Neural progenitor cell (in vitro differentiated cells): ENCODE data around the gene BAHD1. TPM values are rescaled to one million over a fixed set of nuclear protein-coding genes. Genes with fewer than 3 reads are reported as not detected.

ENCODE experiments used
- DNase-seq: peaks from one replicate; pipeline ENCODE4 v3.0.0-alpha.2; 2016; ENCODE audit warnings: low spot score
- H2AFZ ChIP-seq: fragments of 200-600 bp; sonication (generic); replicated peaks from 2 replicates; pipeline ENCODE4 v1.6.1; 2016; ENCODE audit warnings: antibody characterized with exemption
- H3F3A ChIP-seq: fragments of 200-600 bp; sonication (generic); 2 replicates; pipeline ENCODE4 v1.6.1; 2016; ENCODE audit warnings: antibody characterized with exemption, low read depth
- H3K27ac ChIP-seq: fragments of 200-600 bp; sonication (generic); 2 replicates; pipeline ENCODE4 v1.5.1; 2016; ENCODE audit warnings: mild to moderate bottlenecking
- H3K27me3 ChIP-seq: fragments of 200-600 bp; sonication (generic); 2 replicates; pipeline ENCODE4 v1.6.1; 2016; ENCODE audit warnings: mild to moderate bottlenecking, moderate library complexity
- H3K36me3 ChIP-seq: fragments of 200-600 bp; sonication (generic); 2 replicates; pipeline ENCODE4 v1.5.1; 2016
- H3K4me1 ChIP-seq: fragments of 200-600 bp; sonication (generic); 2 replicates; pipeline ENCODE4 v1.6.1; 2016; ENCODE audit warnings: mixed run types
- H3K4me2 ChIP-seq: fragments of 200-600 bp; sonication (generic); 2 replicates; pipeline ENCODE4 v1.6.1; 2016
- H3K4me3 ChIP-seq: fragments of 200-600 bp; sonication (generic); 2 replicates; pipeline ENCODE4 v1.5.1; 2016
- H3K79me2 ChIP-seq: fragments of 200-600 bp; sonication (generic); 2 replicates; pipeline ENCODE4 v1.6.1; 2016; ENCODE audit warnings: low read depth
- H3K9ac ChIP-seq: fragments of 200-600 bp; sonication (generic); 2 replicates; pipeline ENCODE4 v1.6.1; 2016
- H3K9me3 ChIP-seq: fragments of 200-600 bp; sonication (generic); 2 replicates; pipeline ENCODE4 v1.5.1; 2016; ENCODE audit warnings: low read depth
- H4K20me1 ChIP-seq: fragments of 200-600 bp; sonication (generic); 2 replicates; pipeline ENCODE4 v1.6.1; 2016; ENCODE audit warnings: low read depth
- H3K27ac Mint-ChIP-seq: 3 replicates; pipeline ENCODE4 v1.8.0; 2021; ENCODE audit warnings: mixed read lengths
- H3K27me3 Mint-ChIP-seq: 2 replicates; pipeline ENCODE4 v1.8.0; 2022; ENCODE audit warnings: low read depth, mild to moderate bottlenecking, inconsistent platforms, moderate library complexity, mixed read lengths; ENCODE audit not compliant: insufficient read depth
- H3K36me3 Mint-ChIP-seq: 3 replicates; pipeline ENCODE4 v1.8.0; 2021; ENCODE audit warnings: mixed read lengths
- H3K4me1 Mint-ChIP-seq: 3 replicates; pipeline ENCODE4 v1.8.0; 2021; ENCODE audit warnings: mixed read lengths
- H3K4me3 Mint-ChIP-seq: 3 replicates; pipeline ENCODE4 v1.8.0; 2021; ENCODE audit warnings: mild to moderate bottlenecking, moderate library complexity, mixed read lengths
- H3K9me3 Mint-ChIP-seq: 3 replicates; pipeline ENCODE4 v1.8.0; 2020; ENCODE audit warnings: mixed read lengths
- EZH2 ChIP-seq: fragments of 200-600 bp; sonication (generic); IDR thresholded peaks from 2 replicates; pipeline ENCODE4 v1.6.1; 2017; ENCODE audit warnings: antibody characterized with exemption, mild to moderate bottlenecking, moderate library complexity
- EZH2phosphoT487 ChIP-seq: fragments of 200-600 bp; sonication (generic); IDR thresholded peaks from 2 replicates; pipeline ENCODE4 v1.6.1; 2017; ENCODE audit warnings: antibody characterized with exemption
- total RNA-seq: library from RNA; depleted of rRNA; stranded (reverse); fragments of >200 nt; gene quantifications from 2 replicates; pipeline ENCODE4 v1.2.3, GENCODE V29; 2015; ENCODE audit warnings: low replicate concordance
- TF ChIP-seq, protein P1 (sequence below): fragments of 200-600 bp; sonication (generic); IDR thresholded peaks from 2 replicates; pipeline ENCODE4 v1.5.1; 2017; ENCODE audit warnings: antibody characterized with exemption, mild to moderate bottlenecking

Gene BAHD1
- total RNA-seq, 1 donor from 2014 or later, result 5.8 TPM

DNA sequence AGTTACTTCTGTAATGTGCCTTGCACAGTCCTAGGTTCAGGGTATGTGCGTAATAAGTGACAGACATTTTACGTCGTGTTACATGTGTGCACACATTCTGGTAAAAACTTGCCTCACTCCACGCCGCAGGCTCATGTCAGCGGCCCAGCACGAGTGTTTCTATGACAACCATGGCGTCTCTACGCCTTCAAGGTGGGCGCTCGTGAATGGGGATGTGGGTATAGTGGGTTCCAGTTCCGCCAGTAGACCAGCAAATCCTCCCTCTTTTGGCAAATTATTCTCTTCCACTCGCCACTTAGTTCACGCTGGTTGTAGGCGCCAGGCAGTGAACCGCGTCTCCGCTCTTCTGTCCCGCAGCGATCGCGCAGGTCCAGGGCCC lies 70.3 kb downstream of the BAHD1 start:
- H3K4me1 Mint-ChIP-seq, result peaks cover 24% of the 10 kb centered on the region
- no peaks in the 10 kb centered on the region for H3K9me3 ChIP-seq
- H3K4me3 ChIP-seq, result peak overlapping the region; percentile 51
- peak overlapping the region; percentile 94 for H3K4me2 ChIP-seq
- H3K4me3 Mint-ChIP-seq, result peak overlapping the region; percentile 86
- no peak overlapping the region for H3K9ac ChIP-seq
- peaks cover 10% of the 10 kb centered on the region for H3F3A ChIP-seq
- TF ChIP-seq, protein P1, sequence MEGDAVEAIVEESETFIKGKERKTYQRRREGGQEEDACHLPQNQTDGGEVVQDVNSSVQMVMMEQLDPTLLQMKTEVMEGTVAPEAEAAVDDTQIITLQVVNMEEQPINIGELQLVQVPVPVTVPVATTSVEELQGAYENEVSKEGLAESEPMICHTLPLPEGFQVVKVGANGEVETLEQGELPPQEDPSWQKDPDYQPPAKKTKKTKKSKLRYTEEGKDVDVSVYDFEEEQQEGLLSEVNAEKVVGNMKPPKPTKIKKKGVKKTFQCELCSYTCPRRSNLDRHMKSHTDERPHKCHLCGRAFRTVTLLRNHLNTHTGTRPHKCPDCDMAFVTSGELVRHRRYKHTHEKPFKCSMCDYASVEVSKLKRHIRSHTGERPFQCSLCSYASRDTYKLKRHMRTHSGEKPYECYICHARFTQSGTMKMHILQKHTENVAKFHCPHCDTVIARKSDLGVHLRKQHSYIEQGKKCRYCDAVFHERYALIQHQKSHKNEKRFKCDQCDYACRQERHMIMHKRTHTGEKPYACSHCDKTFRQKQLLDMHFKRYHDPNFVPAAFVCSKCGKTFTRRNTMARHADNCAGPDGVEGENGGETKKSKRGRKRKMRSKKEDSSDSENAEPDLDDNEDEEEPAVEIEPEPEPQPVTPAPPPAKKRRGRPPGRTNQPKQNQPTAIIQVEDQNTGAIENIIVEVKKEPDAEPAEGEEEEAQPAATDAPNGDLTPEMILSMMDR, result no peak
- no peak for TF ChIP-seq EZH2
- TF ChIP-seq EZH2phosphoT487, result no peak
- H3K9me3 Mint-ChIP-seq, result no peaks in the 10 kb centered on the region
- no peak overlapping the region for H3K27ac Mint-ChIP-seq
- no peaks in the 10 kb centered on the region for H3K79me2 ChIP-seq
- H3K4me1 ChIP-seq, result peaks cover 3% of the 10 kb centered on the region
- H3K27me3 ChIP-seq, result peaks cover 92% of the 10 kb centered on the region
- peaks cover 30% of the 10 kb centered on the region for H3K27me3 Mint-ChIP-seq
- no peak overlapping the region for H2AFZ ChIP-seq
- H3K27ac ChIP-seq, result no peak overlapping the region
- peaks cover 11% of the 10 kb centered on the region for H4K20me1 ChIP-seq
- H3K36me3 ChIP-seq, result no peaks in the 10 kb centered on the region
- H3K36me3 Mint-ChIP-seq, result no peaks in the 10 kb centered on the region
- no peak for DNase-seq

DNA sequence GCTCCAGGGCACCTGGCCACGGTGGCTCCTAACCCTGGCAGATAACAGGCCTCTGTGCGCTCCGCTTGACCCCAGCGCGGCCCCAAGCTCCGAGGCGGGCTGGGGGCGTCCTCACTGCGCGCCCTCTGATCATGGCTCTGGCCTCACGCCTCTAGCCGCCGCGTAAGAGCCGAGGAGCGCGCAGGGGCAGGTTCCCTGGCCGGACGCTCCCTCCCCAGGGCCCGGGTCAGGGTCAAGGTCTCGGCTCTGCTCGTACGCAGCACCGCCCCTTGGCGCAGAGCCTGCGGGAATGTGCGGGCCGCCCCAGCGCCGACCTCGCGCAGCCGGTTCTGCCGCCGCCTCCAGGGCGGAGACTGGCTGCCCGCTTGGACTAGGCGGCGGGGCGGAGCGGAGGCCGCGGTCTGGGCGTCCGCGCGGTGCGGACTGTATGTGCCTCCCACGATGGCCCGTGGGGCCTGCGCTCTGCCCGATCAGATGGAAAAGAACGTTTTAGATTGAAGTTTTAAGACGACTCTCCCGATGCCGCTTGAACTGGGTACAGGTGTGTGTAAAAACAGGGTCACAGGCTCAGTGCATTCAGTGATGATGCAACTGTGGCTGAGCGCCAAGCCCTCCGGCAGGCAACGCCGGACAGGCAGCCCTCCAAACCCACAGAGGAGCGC lies 70.8 kb downstream of the BAHD1 start:
- H3K79me2 ChIP-seq, result no peaks in the 10 kb centered on the region
- Mint-ChIP-seq H3K4me3 (peak overlapping the region; percentile 86), H3K36me3 (no peaks in the 10 kb centered on the region), H3K4me1 (peaks cover 21% of the 10 kb centered on the region), H3K27ac (no peak overlapping the region), H3K27me3 (peaks cover 30% of the 10 kb centered on the region), H3K9me3 (no peaks in the 10 kb centered on the region)
- peak overlapping the region; percentile 51 for H3K4me3 ChIP-seq
- H3K4me2 ChIP-seq, result peak overlapping the region; percentile 94
- no peaks in the 10 kb centered on the region for H3K9me3 ChIP-seq
- H2AFZ ChIP-seq, result peak overlapping the region; percentile 90
- peaks cover 11% of the 10 kb centered on the region for H4K20me1 ChIP-seq
- H3K27me3 ChIP-seq, result peaks cover 87% of the 10 kb centered on the region
- H3K9ac ChIP-seq, result no peak overlapping the region
- no peaks in the 10 kb centered on the region for H3K36me3 ChIP-seq
- H3K4me1 ChIP-seq, result peaks cover 3% of the 10 kb centered on the region
- peaks cover 10% of the 10 kb centered on the region for H3F3A ChIP-seq
- no peak overlapping the region for H3K27ac ChIP-seq
- TF ChIP-seq EZH2 (peak; percentile 82), EZH2phosphoT487 (peak; percentile 68)
- TF ChIP-seq, protein P1, result no peak
- DNase-seq, result peak; percentile 73

DNA sequence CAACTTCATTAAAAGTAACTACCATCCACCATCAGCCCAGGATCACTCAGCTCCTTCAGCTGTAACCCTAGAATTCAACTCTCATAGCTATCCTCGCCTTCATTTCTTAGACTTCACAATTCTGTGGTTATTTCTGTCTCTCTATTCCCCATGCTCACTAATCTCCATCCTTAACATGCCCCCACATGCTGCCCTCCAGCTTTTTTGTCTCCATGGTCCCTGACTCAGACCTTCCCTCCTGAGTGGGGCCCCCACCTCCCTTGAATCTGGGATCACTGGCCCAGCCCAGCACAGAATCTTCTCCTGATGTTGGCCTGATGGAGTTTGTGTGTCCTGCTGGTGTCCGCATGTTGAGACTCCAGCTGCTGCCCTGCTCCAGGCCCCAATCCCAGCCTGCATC lies 71.7 kb downstream of the BAHD1 start:
- no peak overlapping the region for H3K27ac Mint-ChIP-seq
- H3K27me3 ChIP-seq, result peaks cover 79% of the 10 kb centered on the region

More for the DNA sequence above, 71.7 kb downstream of the BAHD1 start:
- H3K36me3 Mint-ChIP-seq, result no peaks in the 10 kb centered on the region
- H3K27me3 Mint-ChIP-seq, result peaks cover 30% of the 10 kb centered on the region
- Histone ChIP-seq H2AFZ (no peak overlapping the region), H3K9me3 (no peaks in the 10 kb centered on the region), H3K9ac (no peak overlapping the region), H3K27ac (no peak overlapping the region), H3K4me1 (peaks cover 3% of the 10 kb centered on the region), H3K4me3 (no peak overlapping the region), H3K36me3 (no peaks in the 10 kb centered on the region), H4K20me1 (peaks cover 11% of the 10 kb centered on the region), H3F3A (peaks cover 8% of the 10 kb centered on the region), H3K4me2 (no peak overlapping the region), H3K79me2 (no peaks in the 10 kb centered on the region)
- H3K4me1 Mint-ChIP-seq, result peaks cover 16% of the 10 kb centered on the region
- peak overlapping the region; percentile 78 for H3K4me3 Mint-ChIP-seq
- no peaks in the 10 kb centered on the region for H3K9me3 Mint-ChIP-seq
- TF ChIP-seq EZH2 (no peak), EZH2phosphoT487 (no peak)
- TF ChIP-seq, protein P1, result no peak
- DNase-seq, result no peak
